NCI-H2227 (cell line): ENCODE results near the gene KLHL34.

Experiments
- DNase-seq: peaks from one replicate; lab custom pipeline; 2025; ENCODE audit not compliant: unreplicated experiment; lab: John Stamatoyannopoulos, UW

The KLHL34 gene

DNA sequence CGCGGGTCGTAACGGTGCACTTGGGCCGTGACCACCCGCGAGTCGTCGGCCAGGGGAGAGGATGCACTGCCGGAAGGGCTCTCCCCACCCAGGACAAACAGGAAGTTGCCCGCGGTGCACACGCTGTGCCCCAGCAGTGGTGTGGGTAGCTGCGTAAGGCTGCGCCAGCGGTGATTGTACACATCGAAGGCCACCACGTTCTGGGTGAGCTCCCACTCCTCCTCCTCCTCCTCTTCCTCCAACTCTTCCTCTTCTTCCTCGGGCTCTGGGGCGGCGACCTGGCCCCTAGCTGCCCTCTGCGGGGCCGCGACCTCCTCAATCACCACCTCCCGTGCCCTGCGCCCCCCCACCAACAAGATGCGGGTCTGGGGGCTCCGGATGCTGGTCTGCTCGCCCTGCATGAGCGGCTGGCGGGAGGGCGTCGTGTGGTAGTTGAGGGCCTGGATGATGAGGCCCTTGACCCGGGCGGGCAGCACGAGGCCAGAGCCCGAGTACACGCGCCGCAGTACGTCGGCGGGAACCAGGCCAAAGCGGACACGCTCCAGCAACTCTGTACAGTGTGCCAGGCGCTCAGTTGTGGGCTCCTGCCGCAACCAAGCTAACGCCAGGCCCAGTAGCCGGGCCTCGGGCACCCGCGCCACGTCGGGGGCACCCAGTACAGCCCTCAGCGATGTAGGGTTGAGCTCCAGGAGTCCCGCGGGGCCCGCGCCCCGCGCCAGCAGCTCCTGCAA, 1.4 kb downstream of the KLHL34 start:
- DNase-seq, result no peak

DNA sequence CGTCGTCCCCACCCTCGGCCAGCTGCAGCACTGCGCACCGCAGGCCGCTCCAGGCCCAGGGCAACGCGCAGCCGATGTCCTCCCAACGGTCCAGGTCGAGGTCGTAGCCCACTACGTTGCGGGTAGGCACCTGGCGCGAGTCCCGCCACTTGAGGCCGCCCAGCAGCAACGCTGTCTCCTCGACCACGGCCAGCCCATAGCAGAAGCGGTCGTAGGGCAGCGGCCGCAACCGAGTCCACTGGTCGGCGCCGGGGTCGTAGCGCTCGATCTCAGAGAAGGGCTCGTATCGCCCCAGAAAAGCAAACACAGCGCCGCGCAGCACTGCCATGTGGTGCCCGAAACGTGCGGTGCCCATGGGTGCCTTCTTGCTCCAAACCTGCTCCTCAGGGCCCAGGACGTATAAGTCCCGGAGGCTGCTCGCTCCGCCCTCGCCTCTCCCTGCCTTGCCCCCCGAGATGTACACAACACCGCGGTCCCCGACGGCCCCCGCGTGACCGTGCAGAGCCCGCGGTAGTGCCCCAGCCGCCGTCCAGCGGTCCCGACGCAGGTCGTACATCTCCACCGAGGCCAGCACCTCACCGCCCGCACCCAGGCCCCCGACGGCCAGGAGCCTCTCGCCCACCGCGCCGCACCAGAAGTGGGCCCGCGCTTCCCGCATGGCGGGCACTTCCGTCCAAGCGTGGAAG, 2.1 kb downstream of the KLHL34 start:
- no peak for DNase-seq

DNA sequence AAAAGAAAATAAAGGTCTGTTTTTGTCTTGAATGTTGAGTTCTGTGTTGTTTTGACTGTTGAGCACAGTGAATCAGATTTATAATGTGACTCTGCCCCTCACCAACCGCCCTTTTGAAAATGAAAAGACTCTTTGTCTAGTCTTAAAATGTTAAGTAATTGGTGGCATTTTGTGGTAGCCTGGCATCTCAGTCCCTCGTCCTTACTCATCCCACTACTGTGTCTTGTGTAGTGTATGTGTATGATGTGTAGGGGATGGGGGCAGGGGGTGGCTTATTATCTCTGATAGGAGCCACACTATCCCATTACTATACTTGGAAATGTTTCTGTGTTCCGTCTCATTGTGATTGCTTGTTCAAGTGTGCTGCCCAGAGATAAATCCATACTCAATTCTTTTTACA, 12.2 kb downstream of the KLHL34 start:
- DNase-seq, result peak; percentile 52

DNA sequence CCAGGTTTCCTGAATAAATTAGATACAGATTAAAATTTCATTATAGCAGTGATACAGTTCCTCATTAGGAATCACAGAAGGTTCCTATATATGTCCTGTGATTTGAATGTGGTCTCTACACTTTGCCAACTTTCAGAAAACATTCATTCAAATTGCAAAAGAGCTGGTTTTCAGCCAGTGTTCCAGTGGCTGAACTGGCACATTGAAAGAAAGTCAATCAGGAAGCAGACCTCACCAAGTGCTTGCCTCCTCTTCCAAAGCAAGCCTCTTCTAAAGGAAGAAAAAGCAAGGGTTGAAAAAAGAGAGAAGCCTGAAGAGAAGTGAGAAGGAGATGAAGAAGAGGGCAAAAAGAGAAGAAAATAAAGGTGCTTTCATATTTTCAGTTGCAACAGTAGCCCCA, 12.7 kb downstream of the KLHL34 start:
- DNase-seq, result no peak

DNA sequence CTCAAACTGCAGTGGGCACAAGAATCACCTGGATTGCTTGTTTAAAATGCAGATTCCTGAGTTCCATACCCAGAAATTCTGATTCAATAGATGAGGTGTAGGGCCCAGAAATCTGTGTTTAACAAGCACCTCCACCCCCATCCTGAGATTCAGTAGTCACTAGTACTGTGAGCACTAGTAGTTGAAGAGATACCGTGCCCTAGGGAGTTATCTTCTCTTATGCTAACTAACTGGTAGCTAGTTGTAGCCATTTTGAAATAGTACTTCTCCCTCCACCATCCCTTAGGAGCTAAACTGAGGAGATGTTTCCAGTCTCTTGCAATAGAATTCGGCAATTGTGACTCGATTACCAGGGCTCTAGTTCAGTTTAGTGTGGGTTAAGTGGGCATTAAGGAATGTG, 18.4 kb downstream of the KLHL34 start:
- DNase-seq, result no peak

DNA sequence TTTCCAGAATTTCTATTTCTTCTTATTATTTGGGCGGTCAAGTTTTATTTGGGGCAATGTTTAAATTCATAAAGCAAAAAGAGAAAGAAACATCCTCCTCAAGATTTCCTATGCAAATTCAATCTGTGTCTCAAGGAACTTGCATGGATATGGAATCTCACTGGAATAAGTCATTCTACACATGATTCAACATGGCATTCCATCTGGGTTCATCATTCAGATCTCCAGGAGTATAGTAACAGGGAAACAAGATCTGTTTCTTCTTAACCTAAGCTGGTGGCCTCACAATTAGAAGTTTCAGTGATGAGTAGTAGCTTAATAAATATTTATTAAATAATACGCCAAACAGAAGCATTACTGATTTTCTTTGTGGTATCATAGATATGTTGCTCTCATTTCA, 19.8 kb downstream of the KLHL34 start:
- no peak for DNase-seq

DNA sequence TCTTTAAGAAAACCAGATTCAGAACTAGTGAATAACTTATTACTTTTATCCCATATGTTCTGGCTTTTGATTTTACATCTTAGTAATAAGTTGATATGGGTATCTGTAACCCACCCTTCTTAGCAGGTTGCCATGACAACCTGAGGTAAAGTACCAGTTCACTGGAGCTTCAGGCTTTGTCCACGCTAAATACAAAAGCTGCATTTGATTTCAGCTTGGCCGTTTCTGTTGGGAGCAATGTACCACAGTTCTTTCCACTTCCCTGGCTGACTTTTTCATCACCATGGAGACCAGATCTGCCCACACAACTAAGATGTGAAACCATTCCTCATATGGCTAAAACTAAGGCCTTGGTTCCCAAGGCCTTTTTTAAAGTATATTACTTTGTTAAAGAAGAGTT, 26.1 kb downstream of the KLHL34 start:
- DNase-seq, result peak; percentile 73

DNA sequence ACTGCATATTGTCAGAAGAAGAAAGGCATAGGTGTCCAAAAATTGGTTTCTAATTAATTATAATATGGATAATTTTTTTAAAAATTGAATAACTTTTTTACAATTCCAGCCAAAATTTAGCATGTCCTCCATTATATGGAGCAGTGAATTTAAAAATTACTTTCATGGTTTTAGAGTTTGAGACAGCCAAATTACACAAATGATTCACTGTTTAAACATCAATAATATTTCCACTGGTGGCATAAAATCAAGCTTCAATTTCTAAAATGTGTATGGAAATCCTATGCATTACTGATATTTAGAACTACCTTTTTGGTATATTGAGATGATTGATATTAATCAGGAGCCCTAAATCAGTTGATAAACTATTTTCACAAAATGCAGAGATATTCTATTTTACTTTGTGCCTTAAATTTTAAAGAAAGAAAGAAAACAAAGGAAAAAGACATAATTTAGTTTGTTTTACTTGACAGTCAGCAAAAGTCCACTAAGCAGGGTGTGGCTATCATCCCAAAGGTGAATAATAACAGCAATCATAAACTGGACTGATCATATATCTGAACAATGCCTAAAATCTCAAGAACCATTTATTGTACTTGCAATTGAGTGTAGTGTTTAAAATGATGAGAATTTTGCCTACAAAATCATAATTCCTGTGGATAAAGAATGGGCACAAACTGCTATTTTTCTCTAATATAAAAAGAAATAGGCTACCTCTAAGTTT, 34.2 kb downstream of the KLHL34 start:
- no peak for DNase-seq

DNA sequence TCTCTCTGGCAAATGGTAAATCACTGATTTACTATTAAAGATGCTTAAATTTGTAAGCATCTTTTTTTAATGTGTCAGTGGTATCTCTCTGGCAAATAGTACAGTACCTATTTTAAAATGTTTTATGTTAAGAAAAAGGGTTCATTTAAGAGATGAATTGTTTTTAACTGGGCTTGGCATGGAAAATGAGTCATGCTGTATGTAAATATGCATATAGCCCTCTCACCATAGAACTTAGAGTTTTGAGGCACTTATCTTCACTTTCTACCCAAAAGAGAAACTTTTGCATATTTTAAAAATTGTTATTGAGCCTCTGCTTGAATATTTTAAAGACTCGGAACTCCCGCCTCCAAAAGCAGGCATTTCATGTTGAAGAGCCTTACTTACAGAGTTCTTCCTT, 37.9 kb downstream of the KLHL34 start:
- DNase-seq, result no peak

DNA sequence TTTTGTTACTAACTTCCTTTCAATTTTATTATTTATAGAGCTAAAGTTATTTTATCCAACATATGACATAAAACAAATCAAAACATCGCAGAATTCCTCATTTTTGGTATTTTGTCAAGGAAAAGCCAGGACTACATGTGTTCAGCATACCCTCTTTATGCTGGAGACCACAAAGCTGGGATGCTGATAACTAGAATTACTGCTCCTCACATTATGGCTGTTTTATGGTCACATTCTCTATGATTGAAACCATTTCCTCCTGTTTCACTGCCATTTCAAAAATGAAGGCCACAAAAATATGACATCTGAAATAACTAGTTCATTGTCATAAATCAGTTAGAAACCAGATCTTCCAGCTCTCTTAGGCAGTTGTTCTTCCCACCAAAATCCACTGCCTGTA, 41.7 kb downstream of the KLHL34 start:
- no peak for DNase-seq

DNA sequence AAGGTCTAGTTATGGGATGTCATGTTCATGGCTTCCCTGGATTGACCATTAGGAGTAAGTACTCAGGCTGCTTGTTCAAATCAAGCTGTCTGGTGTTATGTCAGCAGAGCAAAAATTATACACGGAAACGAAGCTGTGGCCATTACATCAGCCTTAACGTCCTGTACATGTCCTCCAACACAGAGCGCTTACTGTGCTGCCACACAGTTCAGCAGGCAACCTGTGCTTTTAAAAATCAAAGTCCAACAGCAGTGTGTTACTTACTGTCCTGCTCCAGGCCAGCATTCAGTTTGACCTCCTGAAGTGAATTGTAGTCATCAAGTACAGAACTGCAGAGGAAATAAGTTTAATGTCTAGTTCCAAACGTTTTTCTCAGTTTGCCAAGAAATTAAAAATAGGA, 46.0 kb downstream of the KLHL34 start:
- DNase-seq, result no peak

DNA sequence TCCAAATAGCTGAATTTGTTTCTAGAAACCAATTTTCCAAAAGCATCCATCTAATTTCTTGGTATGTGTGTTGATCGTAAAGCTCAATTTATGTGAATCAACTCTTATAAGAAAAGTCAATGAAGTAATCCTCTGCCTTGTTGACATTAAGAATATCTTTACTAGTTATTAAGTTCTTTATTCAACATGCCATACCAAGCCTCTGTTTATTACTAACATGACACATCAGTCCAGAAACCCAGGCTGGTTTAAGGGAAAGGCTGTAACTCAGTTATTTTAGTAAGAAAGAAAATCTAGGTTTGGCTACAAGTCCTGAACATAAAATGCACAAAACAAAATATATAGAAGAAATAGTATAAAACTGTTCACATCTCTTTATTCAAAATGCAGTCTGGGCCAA, 48.0 kb downstream of the KLHL34 start:
- no peak for DNase-seq

DNA sequence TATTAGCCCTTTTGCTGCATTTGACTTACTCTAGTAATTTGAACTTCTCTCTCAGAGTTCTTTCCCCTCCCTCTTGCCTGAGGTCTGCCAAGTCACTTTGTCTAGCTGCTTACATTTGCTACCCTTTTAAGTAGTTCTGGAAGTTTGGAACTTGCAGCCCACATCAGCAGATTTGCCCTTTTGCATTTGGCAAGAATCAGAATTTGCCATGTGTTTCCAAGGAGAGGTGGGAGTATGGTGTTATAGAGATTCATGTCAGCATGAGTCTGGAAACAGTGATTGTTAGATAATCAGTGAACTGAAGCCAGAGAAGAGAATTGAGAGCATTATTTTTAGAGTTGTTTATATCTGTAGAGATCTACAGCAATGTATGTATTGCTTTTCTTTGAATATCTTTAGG, 52.1 kb downstream of the KLHL34 start:
- DNase-seq, result no peak
